HG03520 (cell line): ENCODE data around the gene CAPN10.

Experiments used
- ATAC-seq: cut with Tn5 transposase; IDR thresholded peaks from one replicate; pipeline ENCODE4 v1.9.1; 2021; ENCODE audit warnings: mild to moderate bottlenecking, moderate library complexity; ENCODE audit not compliant: unreplicated experiment

CAPN10 gene

GRCh38 chr2:240563951-240564560 lies 22.5 kb upstream of the CAPN10 start:
- ATAC-seq, result no peak

- ATAC-seq, result no peak
Measured at GRCh38 chr2:240564561-240565332, 21.8 kb upstream of the CAPN10 start.

DNA sequence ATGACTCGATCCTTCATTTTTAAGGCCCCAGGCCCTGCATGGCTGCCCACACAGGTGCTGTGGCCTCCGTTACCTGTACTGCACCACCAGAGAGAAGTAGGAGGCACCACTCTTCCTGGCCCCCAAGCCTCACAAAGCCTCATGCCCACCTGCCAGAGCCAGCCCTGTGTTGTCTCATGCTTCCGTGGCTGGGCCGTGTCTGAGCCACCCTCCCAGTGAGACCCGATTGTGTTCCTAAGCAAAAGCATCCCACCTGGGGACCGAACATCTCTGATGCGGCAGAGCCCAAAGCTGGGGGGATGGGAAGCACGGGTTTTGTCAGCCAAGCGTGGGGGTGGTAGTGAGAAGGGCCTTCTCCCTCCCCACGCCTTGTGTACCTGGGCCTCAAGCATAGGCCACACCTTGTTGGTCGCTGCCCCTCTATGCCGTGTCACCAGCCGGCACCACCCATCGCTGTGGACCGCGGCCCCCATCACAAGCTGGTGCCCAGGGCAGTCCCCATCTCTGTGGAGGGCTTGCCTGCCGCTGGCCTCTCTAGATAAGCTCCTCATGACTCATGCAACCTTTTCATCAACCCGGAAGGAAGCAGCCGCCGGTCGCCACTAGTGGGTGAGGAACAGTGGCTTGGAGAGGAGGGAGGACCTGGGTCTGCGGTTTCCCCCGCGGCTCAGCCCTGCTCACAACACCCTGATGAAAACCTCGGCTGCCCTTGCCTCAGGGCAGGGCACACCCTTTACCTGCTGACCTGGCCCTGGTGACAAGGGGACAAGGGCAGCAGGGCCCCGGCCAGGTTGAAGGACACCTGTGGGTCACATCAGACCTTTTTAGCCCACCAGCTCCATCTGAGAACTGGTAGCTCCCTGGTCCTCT lies 21.0 kb upstream of the CAPN10 start:
- ATAC-seq, result peak; percentile 27

GRCh38 chr2:240566203-240567136 lies 20.1 kb upstream of the CAPN10 start:
- peak; percentile 41 for ATAC-seq

DNA sequence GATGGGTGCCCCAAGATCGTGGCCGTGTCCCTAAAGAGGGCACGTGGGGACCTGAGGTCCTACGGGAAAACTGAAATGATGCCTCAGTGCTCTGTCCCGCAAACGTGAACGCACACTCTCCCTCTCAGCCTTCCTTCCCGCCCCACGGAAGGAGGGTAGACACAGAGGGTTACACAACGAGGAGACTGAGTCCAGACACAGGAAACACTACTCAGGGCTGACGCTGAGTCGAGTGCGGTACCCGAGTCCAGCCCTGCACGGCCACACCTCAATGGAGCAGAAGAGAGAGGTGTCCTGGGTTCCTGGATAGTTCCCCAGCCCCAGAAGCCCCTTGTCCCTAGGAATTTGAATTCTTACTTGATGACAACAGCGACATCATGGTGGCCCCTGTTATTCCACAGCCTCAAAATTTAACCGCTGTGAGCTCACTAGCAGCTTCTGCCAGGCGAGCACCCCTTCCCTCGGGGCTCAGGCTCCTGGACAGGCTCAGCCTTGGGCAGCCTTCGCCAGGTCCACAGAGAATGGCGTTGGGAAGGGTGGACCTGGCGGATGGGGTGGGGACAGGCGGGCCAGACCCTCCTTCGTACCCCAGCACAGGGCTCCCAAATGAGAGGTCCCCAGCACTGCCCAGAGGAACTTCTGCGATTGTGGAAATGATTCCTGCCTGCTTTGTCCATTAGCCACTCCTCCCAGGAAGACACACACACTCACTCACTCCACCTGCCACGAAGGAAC lies 19.2 kb upstream of the CAPN10 start:
- ATAC-seq, result no peak

- peak; percentile 28 for ATAC-seq
Measured at GRCh38 chr2:240567872-240568677, 18.5 kb upstream of the CAPN10 start, which contains the start of gene RNPEPL1. TSS of gene RNPEPL1 (plus strand) at chr2:240568484. CDS start at chr2:240568587, 103 bp downstream.

GRCh38 chr2:240568678-240569522 lies 17.6 kb upstream of the CAPN10 start:
- ATAC-seq, result peak; percentile 6

- no peak for ATAC-seq
Measured at GRCh38 chr2:240569523-240569997, 17.0 kb upstream of the CAPN10 start.

DNA sequence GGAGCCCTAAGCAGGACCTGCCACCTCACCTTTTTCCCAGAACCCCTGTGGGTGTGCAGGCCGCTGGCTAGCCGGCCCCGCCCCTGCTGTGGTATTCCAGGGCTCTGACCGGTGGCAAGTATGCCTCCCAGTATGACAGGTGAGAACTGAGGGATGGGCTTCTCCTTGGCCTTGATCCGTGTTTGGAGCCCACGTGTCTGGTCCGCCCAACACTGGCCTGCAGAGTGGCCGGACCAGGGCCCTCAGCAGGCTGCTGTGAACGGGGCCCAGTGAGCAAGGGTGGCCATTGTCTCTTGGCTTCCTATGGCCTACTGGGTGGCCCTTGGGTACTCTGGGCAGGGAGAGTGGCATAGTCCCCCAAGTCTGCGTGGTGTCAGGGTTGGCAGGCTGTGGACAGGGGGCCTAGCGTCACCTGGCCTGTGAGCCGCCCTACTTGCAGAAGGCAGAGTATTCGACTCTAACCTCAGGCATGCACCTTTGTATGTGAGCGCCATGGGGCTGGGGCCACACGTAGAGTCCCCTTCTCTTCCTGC lies 16.5 kb upstream of the CAPN10 start:
- no peak for ATAC-seq

DNA sequence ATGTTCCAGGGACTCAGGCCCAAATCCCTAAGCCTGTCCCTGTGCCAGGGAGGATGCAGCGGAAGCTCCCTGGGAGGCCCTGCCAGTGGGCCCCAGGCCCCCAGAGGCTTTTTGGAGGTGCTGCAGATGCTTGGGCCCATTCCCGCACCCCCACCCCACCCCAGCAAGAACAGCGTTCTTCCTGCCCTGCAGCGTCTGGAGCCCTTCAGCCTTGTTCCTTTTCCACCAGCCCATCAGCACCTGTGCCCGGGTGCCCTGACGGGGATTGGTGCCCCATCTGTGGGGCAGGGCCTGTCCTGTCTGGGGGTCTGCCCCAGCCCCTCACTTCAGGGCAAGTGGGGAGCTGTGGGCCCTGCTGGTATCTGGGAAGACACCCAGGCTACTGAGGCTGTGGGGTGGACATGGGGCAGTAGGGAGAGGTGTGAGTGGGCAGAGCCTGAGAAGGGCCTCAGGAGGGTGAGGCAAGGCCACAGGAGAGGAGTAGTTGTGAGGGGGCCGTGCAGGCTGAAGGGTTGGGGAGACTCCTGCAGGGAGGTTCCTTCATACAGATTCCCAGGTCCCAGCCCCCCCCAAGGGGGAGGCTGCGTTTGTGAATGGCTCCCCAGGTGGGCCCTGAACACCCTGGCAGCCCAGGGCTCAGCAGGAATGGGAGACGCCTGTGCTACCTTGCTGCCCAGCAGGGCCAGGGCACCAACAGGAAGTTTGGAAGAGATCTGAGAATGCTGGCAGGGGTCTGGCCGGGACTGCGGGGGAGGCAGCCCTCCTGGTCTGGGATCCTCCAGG lies 15.8 kb upstream of the CAPN10 start:
- ATAC-seq, result no peak

- no peak for ATAC-seq
Measured at GRCh38 chr2:240571314-240571973, 15.1 kb upstream of the CAPN10 start.

GRCh38 chr2:240572141-240573031 lies 14.1 kb upstream of the CAPN10 start:
- ATAC-seq, result no peak

- no peak for ATAC-seq
Measured at GRCh38 chr2:240573071-240573515, 13.4 kb upstream of the CAPN10 start.

- no peak for ATAC-seq
Measured at GRCh38 chr2:240573516-240574385, 12.8 kb upstream of the CAPN10 start.
